GM19467 (cell line): Measurements from ENCODE around the gene SULT1E1.

ENCODE experiments used
- ATAC-seq: cut with Tn5 transposase; IDR thresholded peaks from one replicate; pipeline ENCODE4 v1.9.1; 2021; ENCODE audit warnings: mild to moderate bottlenecking, moderate library complexity; ENCODE audit not compliant: unreplicated experiment

The SULT1E1 gene

GRCh38 chr4:69860052-69860451, at the start of gene SULT1E1:
SULT1E1 (minus strand) TSS chr4:69860145; CDS start chr4:69857644, 2,501 bp downstream.
- no peak for ATAC-seq

- ATAC-seq = no peak
These were observed 49.2 kb upstream of the SULT1E1 start for GRCh38 chr4:69909195-69909594.

GRCh38 chr4:69907151-69907550, 47.2 kb upstream of the SULT1E1 start:
- no peak for ATAC-seq

GRCh38 chr4:69896530-69897116, 36.7 kb upstream of the SULT1E1 start:
- no peak for ATAC-seq

GRCh38 chr4:69894721-69895120, 34.8 kb upstream of the SULT1E1 start:
- no peak for ATAC-seq

GRCh38 chr4:69894186-69894585, 34.2 kb upstream of the SULT1E1 start:
- ATAC-seq = no peak

- no peak for ATAC-seq
These were observed 28.4 kb upstream of the SULT1E1 start for GRCh38 chr4:69888336-69888735.

GRCh38 chr4:69882150-69882549, 22.2 kb upstream of the SULT1E1 start:
- ATAC-seq = no peak

- peak; percentile 86 for ATAC-seq
These were observed 21.3 kb upstream of the SULT1E1 start for GRCh38 chr4:69881173-69881773.

- ATAC-seq = no peak
These were observed 18.3 kb upstream of the SULT1E1 start for GRCh38 chr4:69878250-69878649.

GRCh38 chr4:69877453-69877852, 17.5 kb upstream of the SULT1E1 start:
- no peak for ATAC-seq

GRCh38 chr4:69876071-69876470, 16.1 kb upstream of the SULT1E1 start:
- ATAC-seq = no peak

GRCh38 chr4:69875576-69875975, 15.6 kb upstream of the SULT1E1 start:
- ATAC-seq = no peak

- no peak for ATAC-seq
These were observed 14.6 kb upstream of the SULT1E1 start for GRCh38 chr4:69874507-69874906.

GRCh38 chr4:69861756-69862155, 1.8 kb upstream of the SULT1E1 start:
- ATAC-seq = no peak

GRCh38 chr4:69860521-69861298, 765 bp upstream of the SULT1E1 start:
- ATAC-seq = no peak

- no peak for ATAC-seq
These were observed 732 bp downstream of the SULT1E1 start for GRCh38 chr4:69859140-69859685.

GRCh38 chr4:69858690-69859089, 1.3 kb downstream of the SULT1E1 start:
- ATAC-seq = no peak

GRCh38 chr4:69855822-69856221, 4.1 kb downstream of the SULT1E1 start:
- no peak for ATAC-seq

GRCh38 chr4:69849969-69850368, 10.0 kb downstream of the SULT1E1 start:
- ATAC-seq = peak; percentile 89

- no peak for ATAC-seq
These were observed 10.6 kb downstream of the SULT1E1 start for GRCh38 chr4:69849297-69849696.

GRCh38 chr4:69848028-69848427, 11.9 kb downstream of the SULT1E1 start:
- no peak for ATAC-seq
